ENCODE measurements around the gene CADPS.

DNA sequence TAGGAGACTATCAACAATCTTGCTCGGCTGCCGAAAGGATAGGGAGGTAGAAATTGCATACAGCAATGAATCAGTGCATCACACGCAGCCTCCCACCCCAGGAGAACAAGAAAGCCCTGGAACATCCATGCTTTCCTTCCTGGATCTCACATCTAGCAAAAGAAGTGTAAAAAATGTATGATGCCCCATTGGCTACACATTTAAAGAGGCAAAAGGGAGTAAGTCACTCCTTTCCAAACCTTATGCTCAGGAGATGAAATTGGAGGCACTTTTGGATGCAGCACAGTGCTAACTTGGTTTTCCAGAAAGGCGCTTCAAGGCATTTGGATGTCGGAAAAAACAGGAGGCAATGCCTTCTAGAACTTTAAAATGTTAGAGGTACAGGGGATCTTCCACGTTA lies 469.6 kb downstream of the CADPS start:
- TF ChIP-seq, protein P1, sequence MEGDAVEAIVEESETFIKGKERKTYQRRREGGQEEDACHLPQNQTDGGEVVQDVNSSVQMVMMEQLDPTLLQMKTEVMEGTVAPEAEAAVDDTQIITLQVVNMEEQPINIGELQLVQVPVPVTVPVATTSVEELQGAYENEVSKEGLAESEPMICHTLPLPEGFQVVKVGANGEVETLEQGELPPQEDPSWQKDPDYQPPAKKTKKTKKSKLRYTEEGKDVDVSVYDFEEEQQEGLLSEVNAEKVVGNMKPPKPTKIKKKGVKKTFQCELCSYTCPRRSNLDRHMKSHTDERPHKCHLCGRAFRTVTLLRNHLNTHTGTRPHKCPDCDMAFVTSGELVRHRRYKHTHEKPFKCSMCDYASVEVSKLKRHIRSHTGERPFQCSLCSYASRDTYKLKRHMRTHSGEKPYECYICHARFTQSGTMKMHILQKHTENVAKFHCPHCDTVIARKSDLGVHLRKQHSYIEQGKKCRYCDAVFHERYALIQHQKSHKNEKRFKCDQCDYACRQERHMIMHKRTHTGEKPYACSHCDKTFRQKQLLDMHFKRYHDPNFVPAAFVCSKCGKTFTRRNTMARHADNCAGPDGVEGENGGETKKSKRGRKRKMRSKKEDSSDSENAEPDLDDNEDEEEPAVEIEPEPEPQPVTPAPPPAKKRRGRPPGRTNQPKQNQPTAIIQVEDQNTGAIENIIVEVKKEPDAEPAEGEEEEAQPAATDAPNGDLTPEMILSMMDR (IDR thresholded peaks at IDR 0.05) = no peak
- no peak for TF ChIP-seq TCF7L2 (IDR thresholded peaks at IDR 0.05; ENCODE audit: low read depth, low read length)
